ENCODE data around the gene DOCK4. TPM values are rescaled to one million over a fixed set of nuclear protein-coding genes. Genes with fewer than 3 reads are reported as not detected.
"Not testable (repeated sequence)": the region's sequence is repeated elsewhere in the genome, so short reads cannot be mapped to it uniquely, and the experiment has no call there.

The DOCK4 gene
- total RNA-seq, 1 donor from 2014 or later: 43.0 TPM

- Mint-ChIP-seq H3K4me1 (ENCODE audit: low read depth) (peaks cover 5% of the 10 kb centered on the region), H3K4me3 (ENCODE audit: unreplicated experiment) (no peak overlapping the region), H3K27me3 (ENCODE audit: low read depth) (no peaks in the 10 kb centered on the region), H3K27ac (ENCODE audit: unreplicated experiment) (no peak overlapping the region), H3K36me3 (ENCODE audit: low read depth) (peaks cover 14% of the 10 kb centered on the region), H3K9me3 (ENCODE audit: low read depth) (no peaks in the 10 kb centered on the region)
- no peak for TF ChIP-seq CTCF (IDR thresholded peaks at IDR 0.05)
- no peak for DNase-seq (ENCODE audit: low spot score)
These were observed 287.0 kb downstream of the DOCK4 start for GRCh38 chr7:111919164-111919563.

- Mint-ChIP-seq H3K4me1 (ENCODE audit: low read depth) (peaks cover 5% of the 10 kb centered on the region), H3K27ac (ENCODE audit: unreplicated experiment) (no peak overlapping the region), H3K4me3 (ENCODE audit: unreplicated experiment) (no peak overlapping the region), H3K27me3 (ENCODE audit: low read depth) (no peaks in the 10 kb centered on the region), H3K36me3 (ENCODE audit: low read depth) (peaks cover 15% of the 10 kb centered on the region), H3K9me3 (ENCODE audit: low read depth) (no peaks in the 10 kb centered on the region)
- DNase-seq (ENCODE audit: low spot score): no peak
- no peak for TF ChIP-seq CTCF (IDR thresholded peaks at IDR 0.05)
These were observed 287.7 kb downstream of the DOCK4 start for GRCh38 chr7:111918461-111918860.

GRCh38 chr7:111917404-111917803 is 288.8 kb downstream of the DOCK4 start:
- not testable (repeated sequence) for H3K4me3 Mint-ChIP-seq (ENCODE audit: unreplicated experiment); H3K27me3 Mint-ChIP-seq (ENCODE audit: low read depth); H3K27ac Mint-ChIP-seq (ENCODE audit: unreplicated experiment); H3K4me1 Mint-ChIP-seq (ENCODE audit: low read depth); H3K9me3 Mint-ChIP-seq (ENCODE audit: low read depth)
- peak; percentile 52 for DNase-seq (ENCODE audit: low spot score)
- H3K36me3 Mint-ChIP-seq (ENCODE audit: low read depth): peaks cover 16% of the 10 kb centered on the region

GRCh38 chr7:111914291-111914690 is 291.9 kb downstream of the DOCK4 start:
- H3K27me3 Mint-ChIP-seq (ENCODE audit: low read depth): no peaks in the 10 kb centered on the region
- H3K9me3 Mint-ChIP-seq (ENCODE audit: low read depth): no peaks in the 10 kb centered on the region
- DNase-seq (ENCODE audit: low spot score): no peak
- TF ChIP-seq CTCF (IDR thresholded peaks at IDR 0.05): no peak
- no peak overlapping the region for H3K4me3 Mint-ChIP-seq (ENCODE audit: unreplicated experiment)
- H3K36me3 Mint-ChIP-seq (ENCODE audit: low read depth): peaks cover 18% of the 10 kb centered on the region
- no peak overlapping the region for H3K27ac Mint-ChIP-seq (ENCODE audit: unreplicated experiment)
- peaks cover 15% of the 10 kb centered on the region for H3K4me1 Mint-ChIP-seq (ENCODE audit: low read depth)

- no peak for TF ChIP-seq CTCF (IDR thresholded peaks at IDR 0.05)
- Mint-ChIP-seq H3K9me3 (ENCODE audit: low read depth) (peaks cover 3% of the 10 kb centered on the region), H3K4me1 (ENCODE audit: low read depth) (peaks cover 15% of the 10 kb centered on the region), H3K27ac (ENCODE audit: unreplicated experiment) (peak overlapping the region; percentile 46), H3K27me3 (ENCODE audit: low read depth) (no peaks in the 10 kb centered on the region), H3K4me3 (ENCODE audit: unreplicated experiment) (no peak overlapping the region), H3K36me3 (ENCODE audit: low read depth) (peaks cover 28% of the 10 kb centered on the region)
- no peak for DNase-seq (ENCODE audit: low spot score)
These were observed 294.8 kb downstream of the DOCK4 start for GRCh38 chr7:111911166-111911961.

- DNase-seq (ENCODE audit: low spot score): no peak
- Mint-ChIP-seq H3K27me3 (ENCODE audit: low read depth) (no peaks in the 10 kb centered on the region), H3K9me3 (ENCODE audit: low read depth) (peaks cover 3% of the 10 kb centered on the region), H3K4me1 (ENCODE audit: low read depth) (peaks cover 15% of the 10 kb centered on the region), H3K27ac (ENCODE audit: unreplicated experiment) (no peak overlapping the region), H3K36me3 (ENCODE audit: low read depth) (peaks cover 28% of the 10 kb centered on the region), H3K4me3 (ENCODE audit: unreplicated experiment) (no peak overlapping the region)
- TF ChIP-seq CTCF (IDR thresholded peaks at IDR 0.05): no peak
These were observed 295.5 kb downstream of the DOCK4 start for GRCh38 chr7:111910656-111911055.

- H3K27me3 Mint-ChIP-seq (ENCODE audit: low read depth): not testable (repeated sequence)
These were observed 297.5 kb downstream of the DOCK4 start for GRCh38 chr7:111908673-111909072.

More at GRCh38 chr7:111908673-111909072, 297.5 kb downstream of the DOCK4 start:
- peaks cover 15% of the 10 kb centered on the region for H3K4me1 Mint-ChIP-seq (ENCODE audit: low read depth)
- not testable (repeated sequence) for H3K9me3 Mint-ChIP-seq (ENCODE audit: low read depth); H3K27ac Mint-ChIP-seq (ENCODE audit: unreplicated experiment); DNase-seq (ENCODE audit: low spot score); H3K4me3 Mint-ChIP-seq (ENCODE audit: unreplicated experiment)
- peaks cover 18% of the 10 kb centered on the region for H3K36me3 Mint-ChIP-seq (ENCODE audit: low read depth)
